ENCODE results near the gene S1PR4. TPM values are rescaled to one million over a fixed set of nuclear protein-coding genes. Genes with fewer than 3 reads are reported as not detected.

The S1PR4 gene
- total and polyA plus RNA-seq, 9 of the 15 experiments (the other 6 are each of a cell fraction or from before 2014, with no cell fraction given): 0.27 TPM; not detected in 8

DNA sequence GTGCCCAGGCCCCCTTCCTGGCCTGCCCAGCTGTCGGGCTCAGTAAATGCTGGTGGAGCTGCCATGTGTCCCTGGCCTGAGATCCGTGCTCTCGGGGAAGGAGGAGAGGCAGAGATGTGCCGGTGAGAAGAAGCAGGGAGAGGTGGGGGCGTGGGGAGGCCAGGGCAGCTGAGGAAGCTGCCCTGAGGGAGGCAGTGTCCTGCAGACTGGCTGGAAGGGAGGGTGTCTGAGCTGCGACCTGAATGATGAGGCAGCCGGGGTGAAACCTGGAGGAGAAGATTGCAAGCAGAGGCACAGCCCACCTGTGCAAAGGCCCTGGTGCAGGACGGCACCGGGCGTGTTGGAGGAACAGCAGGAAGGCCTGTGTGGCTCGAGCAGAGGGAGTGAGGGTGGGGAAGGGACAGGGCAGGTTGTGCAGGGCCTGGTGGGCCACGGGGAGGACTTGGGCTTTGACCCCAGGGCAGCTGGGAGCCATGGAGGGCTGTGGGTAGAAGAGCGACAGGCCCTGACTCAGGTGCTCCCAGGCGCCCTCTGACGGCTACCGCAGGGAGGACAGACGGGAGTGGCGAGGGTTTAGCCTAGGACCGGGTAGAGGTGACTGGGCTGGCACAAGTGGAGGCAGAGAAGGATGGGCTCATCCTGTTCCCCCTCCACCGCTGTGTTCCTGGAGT, 31.9 kb downstream of the S1PR4 start:
- H3K9me3 ChIP-seq (replicated peaks; ENCODE audit: control insufficient read depth, insufficient read depth, low read depth, low read length): no peaks in the 10 kb centered on the region
- ATAC-seq: peak; percentile 91
- FAIRE-seq: peak; percentile 44
- H3K4me1 ChIP-seq (replicated peaks in 1 of 2; ENCODE audit: control insufficient read depth in 2 of 2, insufficient read depth in 2 of 2, low read length in 2 of 2): peaks cover 0 to 43% of the 10 kb centered on the region in 2 experiments; a peak in 2 of 5 replicates
- no peak overlapping the region for H3K4me2 ChIP-seq (ENCODE audit: insufficient read depth, low read length)
- DNase-seq (ENCODE audit: extremely low read depth in 1 of 4, low spot score in 3 of 4): peak; percentile 68 to 69 (median 68)
- H2AFZ ChIP-seq (ENCODE audit: low read depth, low read length): no peak overlapping the region
- 0 out of 2 replicates have a peak, but pooled peaks cover 10% of the 10 kb centered on the region for H4K20me1 ChIP-seq (replicated peaks; ENCODE audit: control insufficient read depth, insufficient read depth, low read length)
- H3K27me3 ChIP-seq (ENCODE audit: control insufficient read depth in 2 of 2, insufficient read depth in 2 of 2, low read length in 2 of 2): no peaks in the 10 kb centered on the region
- H3K27ac ChIP-seq (ENCODE audit: extremely low read depth, low read depth, low read length): no peak overlapping the region
- ChIA-PET POLR2A (no interaction called here), CTCF (ENCODE audit: low intra/inter-chr PET ratio) (interaction anchor here (0.8 kb wide), 1 partner anchor 254 kb away, joined by 3 read pairs; no protein-coding TSS in a partner anchor)
- no peak overlapping the region for H3K4me3 ChIP-seq
- no peaks in the 10 kb centered on the region for H3K79me2 ChIP-seq (ENCODE audit: control insufficient read depth, insufficient read depth, low read length)
- H3K9me1 ChIP-seq (ENCODE audit: control insufficient read depth, insufficient read depth, low read length): peaks cover 3% of the 10 kb centered on the region
- BruUV-seq (replicated peaks): no TSS peak
- in situ Hi-C loops (cut with MboI): no loop called here
- intact Hi-C loops (cut with micrococcal nuclease): no loop called here
- peak overlapping the region in 1 of 2 experiments; percentile 71; a peak in 2 of 4 replicates for H3K9ac ChIP-seq (ENCODE audit: insufficient read depth in 1 of 2, low read depth in 2 of 2, low read length in 2 of 2)
- H3K36me3 ChIP-seq (ENCODE audit: control insufficient read depth, insufficient read depth, low read length): peaks cover 33% of the 10 kb centered on the region; the same call in 2 of the 3 replicates
- WGBS (ENCODE audit: insufficient coverage, low coverage, missing lambda C conversion rate): 27% methylated on average over 18 of the region's 20 CpGs
- TF ChIP-seq ZNF707 (CRISPR knock-in tag; conservative IDR thresholded peaks at IDR 0.05) (no peak), PTBP1 (IDR thresholded peaks at IDR 0.05; ENCODE audit: low read depth, low read length) (peak; percentile 89; the same call in 1 of the 2 replicates), YY1 (IDR thresholded peaks at IDR 0.05; ENCODE audit: borderline replicate concordance in 1 of 3, control insufficient read depth in 1 of 3, extremely low read depth in 1 of 3, insufficient read depth in 3 of 3, insufficient read length in 1 of 3, insufficient replicate concordance in 2 of 3, low read depth in 1 of 3, low read length in 2 of 3) (peak in 1 of 3 experiments; percentile 19), RB1 (IDR thresholded peaks at IDR 0.05; ENCODE audit: low read depth) (peak; percentile 57; the same call in 1 of the 2 replicates), POLR2AphosphoS2 (IDR thresholded peaks at IDR 0.05; ENCODE audit: low read length) (peak; percentile 35; the same call in 1 of the 2 replicates), GABPB2 (CRISPR knock-in tag; conservative IDR thresholded peaks at IDR 0.05) (no peak), ESRRA (IDR thresholded peaks at IDR 0.05; ENCODE audit: borderline replicate concordance, low read depth) (peak; percentile 47; the same call in 1 of the 2 replicates), ILK (tag; IDR thresholded peaks at IDR 0.05; ENCODE audit: borderline replicate concordance, low read depth) (no peak), SMARCC2 (IDR thresholded peaks at IDR 0.05; ENCODE audit: low read depth) (no peak), SP1 (CRISPR knock-in tag; IDR thresholded peaks at IDR 0.05) (0 out of 2 replicates have a peak, but pooled peaks have one; percentile 38), NFIC (IDR thresholded peaks at IDR 0.05) (0 out of 2 replicates have a peak, but pooled peaks have one; percentile 9), RBM17 (IDR thresholded peaks at IDR 0.05; ENCODE audit: borderline replicate concordance, low read depth, low read length) (no peak), KHSRP (IDR thresholded peaks at IDR 0.05) (no peak), HLTF (IDR thresholded peaks at IDR 0.05) (peak; percentile 80; the same call in 1 of the 2 replicates), ZNF197 (CRISPR knock-in tag; IDR thresholded peaks at IDR 0.05; ENCODE audit: low read depth) (no peak), HNRNPUL1 (IDR thresholded peaks at IDR 0.05; ENCODE audit: low read length) (0 out of 2 replicates have a peak, but pooled peaks have one; percentile 58), SNIP1 (IDR thresholded peaks at IDR 0.05; ENCODE audit: low read depth) (no peak), HDAC2 (IDR thresholded peaks at IDR 0.05) (peak; percentile 86), ARHGAP35 (IDR thresholded peaks at IDR 0.05; ENCODE audit: partially characterized antibody) (peak; percentile 4)
- TF ChIP-seq, protein P1, sequence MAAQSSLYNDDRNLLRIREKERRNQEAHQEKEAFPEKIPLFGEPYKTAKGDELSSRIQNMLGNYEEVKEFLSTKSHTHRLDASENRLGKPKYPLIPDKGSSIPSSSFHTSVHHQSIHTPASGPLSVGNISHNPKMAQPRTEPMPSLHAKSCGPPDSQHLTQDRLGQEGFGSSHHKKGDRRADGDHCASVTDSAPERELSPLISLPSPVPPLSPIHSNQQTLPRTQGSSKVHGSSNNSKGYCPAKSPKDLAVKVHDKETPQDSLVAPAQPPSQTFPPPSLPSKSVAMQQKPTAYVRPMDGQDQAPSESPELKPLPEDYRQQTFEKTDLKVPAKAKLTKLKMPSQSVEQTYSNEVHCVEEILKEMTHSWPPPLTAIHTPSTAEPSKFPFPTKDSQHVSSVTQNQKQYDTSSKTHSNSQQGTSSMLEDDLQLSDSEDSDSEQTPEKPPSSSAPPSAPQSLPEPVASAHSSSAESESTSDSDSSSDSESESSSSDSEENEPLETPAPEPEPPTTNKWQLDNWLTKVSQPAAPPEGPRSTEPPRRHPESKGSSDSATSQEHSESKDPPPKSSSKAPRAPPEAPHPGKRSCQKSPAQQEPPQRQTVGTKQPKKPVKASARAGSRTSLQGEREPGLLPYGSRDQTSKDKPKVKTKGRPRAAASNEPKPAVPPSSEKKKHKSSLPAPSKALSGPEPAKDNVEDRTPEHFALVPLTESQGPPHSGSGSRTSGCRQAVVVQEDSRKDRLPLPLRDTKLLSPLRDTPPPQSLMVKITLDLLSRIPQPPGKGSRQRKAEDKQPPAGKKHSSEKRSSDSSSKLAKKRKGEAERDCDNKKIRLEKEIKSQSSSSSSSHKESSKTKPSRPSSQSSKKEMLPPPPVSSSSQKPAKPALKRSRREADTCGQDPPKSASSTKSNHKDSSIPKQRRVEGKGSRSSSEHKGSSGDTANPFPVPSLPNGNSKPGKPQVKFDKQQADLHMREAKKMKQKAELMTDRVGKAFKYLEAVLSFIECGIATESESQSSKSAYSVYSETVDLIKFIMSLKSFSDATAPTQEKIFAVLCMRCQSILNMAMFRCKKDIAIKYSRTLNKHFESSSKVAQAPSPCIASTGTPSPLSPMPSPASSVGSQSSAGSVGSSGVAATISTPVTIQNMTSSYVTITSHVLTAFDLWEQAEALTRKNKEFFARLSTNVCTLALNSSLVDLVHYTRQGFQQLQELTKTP (IDR thresholded peaks at IDR 0.05; ENCODE audit: low read depth in 1 of 2, partially characterized antibody in 2 of 2): no peak

All from K562 (cell line).